GM23248 (cell line): Measurements from ENCODE around the gene CWC25.
"Not testable (repeated sequence)": the region's sequence is repeated elsewhere in the genome, so short reads cannot be mapped to it uniquely, and the experiment has no call there.

Source experiments
- EZH2 ChIP-seq: fragments of 200-600 bp; sonication (generic); IDR thresholded peaks from 2 replicates; pipeline ENCODE4 v1.6.1; 2018; ENCODE audit warnings: antibody characterized with exemption, mild to moderate bottlenecking; ENCODE audit not compliant: insufficient read depth, poor library complexity, severe bottlenecking
- EZH2phosphoT487 ChIP-seq: fragments of 200-600 bp; sonication (generic); IDR thresholded peaks from 2 replicates; pipeline ENCODE4 v1.6.1; 2018; ENCODE audit warnings: antibody characterized with exemption, moderate library complexity, mild to moderate bottlenecking, low read depth; ENCODE audit not compliant: insufficient read depth

DNA sequence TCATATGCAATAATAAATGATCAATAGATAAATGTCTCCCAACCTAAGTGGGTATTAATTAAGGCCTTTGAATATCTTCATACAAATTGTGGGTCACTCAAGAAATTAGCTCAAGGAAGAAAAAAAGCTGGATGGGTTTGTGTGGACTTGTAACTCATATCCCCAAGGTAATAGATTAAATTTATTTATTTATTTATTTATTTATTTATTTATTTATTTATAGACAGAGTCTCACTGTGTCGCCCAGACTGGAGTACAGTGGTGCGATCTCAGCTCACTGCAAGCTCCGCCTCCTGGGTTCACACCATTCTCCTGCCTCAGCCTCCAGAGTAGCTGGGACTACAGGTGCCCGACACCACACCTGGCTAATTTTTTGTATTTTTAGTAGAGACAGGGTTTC lies 37.1 kb downstream of the CWC25 start:
- not testable (repeated sequence) for TF ChIP-seq EZH2phosphoT487, EZH2
